ENCODE results near the gene SECTM1.

SECTM1 gene

DNA sequence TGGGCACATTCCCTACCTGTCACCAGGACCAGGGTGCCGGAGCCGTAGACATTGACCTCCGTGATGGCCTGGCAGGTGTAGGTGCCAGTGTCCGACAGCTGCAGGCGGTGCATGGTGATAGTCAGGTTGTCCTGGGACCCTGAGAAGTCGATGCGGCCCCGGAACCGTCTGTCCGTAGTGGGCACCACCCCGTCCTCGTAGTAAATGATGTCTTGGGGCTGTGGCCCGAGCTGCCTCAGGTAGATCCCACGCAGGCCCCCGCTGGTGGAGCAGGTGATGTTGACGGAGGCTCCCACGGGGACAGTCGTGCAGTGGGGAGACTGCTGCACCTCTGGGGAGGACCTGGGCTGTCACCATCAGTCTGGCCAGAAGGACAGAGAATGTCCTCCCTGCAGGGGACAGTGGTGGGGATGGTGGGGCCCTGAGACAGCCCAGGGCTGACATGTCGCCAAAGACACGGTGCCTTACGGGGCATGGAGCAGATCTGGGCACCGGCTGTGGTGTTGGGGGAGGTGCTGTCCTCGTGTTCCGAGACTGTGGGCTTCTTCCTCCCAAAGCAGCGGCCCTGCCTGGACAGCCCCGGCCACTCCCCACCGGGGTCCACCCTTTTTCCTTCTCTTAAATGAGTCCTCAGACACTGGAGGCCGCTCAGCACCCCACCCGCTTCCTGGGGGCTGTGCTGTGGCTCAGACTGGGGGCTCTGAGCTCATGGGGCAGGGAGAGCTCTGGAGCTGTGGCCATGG lies 16.7 kb downstream of the SECTM1 start:
- DNase-seq (ENCODE audit: low read depth in 1 of 2, low spot score in 1 of 2) = no peak

DNA sequence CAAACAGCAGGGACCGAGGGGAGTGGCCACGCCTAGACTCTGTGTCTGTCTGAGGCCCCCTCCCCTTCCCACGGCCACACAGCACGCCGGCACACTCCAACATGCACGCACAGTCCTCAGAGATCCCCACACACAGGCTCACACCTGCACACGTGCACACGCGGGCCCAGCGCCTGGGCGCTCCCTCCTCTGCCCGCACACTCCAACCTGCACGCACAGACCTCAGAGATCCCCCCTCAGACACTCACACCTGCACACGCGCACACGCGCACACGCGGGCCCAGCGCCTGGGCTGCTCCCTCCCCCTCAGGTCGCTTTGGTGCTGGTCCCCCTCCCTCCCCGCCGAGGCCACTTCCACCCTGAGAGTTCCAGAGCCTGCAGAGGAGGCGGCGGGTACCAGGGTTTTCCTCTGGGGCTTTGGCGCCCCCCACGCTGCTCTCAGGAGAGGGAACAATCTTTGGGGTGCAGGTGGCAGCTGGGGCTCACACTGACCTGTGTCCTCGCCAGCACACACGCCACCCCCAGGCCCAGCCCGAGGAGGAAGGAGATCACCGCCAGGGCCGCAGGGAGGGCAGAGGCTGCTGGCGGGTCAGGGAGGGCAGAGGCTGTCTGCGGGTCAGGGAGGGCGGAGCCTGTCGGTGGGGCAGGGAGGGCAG lies 17.7 kb downstream of the SECTM1 start:
- no peak for DNase-seq (ENCODE audit: low read depth in 1 of 2, low spot score in 1 of 2)

DNA sequence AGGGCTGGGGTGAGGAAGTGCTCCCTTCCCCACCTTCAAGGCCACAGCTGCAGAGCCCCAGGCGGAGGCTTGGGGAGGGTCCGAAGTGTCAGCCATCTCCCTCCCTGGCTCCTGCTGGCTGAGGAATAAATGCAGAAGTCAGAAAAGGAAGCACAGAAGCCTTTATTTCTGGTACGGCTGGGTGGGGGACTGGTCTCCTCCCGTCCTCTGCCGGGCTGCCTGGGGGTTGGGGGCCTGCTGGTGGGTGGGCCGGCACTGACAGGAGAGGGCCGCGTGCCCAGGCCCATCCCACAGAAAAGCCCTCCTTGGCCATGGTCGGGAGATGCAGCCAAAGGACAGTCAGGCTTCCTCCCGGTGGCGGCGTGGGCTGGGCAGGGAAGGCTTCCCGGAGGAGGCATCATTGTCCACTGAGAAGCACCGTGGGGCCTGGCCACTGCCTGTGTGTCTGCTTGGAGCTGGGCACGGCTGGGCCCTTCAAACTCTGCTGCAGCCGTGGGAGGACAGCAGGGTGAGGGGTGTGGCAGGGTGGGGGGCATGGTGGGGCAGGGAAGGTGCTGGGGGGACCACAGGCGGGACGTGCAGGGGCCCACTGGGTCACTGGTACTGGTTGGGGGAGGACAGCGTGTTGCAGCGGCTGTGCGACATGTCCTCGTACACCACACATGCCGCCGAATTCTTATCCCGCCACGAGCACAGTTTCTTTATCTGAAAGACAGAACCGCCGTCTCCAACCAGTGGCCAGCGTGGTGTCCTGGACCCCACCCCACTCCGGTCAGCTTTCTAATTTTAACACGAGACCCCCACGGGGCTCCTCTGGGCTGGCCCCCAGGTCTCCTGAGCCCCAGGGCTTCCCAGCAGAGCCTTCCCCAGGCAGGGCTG lies 18.6 kb downstream of the SECTM1 start:
- DNase-seq (ENCODE audit: low read depth in 1 of 2, low spot score in 1 of 2) = no peak

DNA sequence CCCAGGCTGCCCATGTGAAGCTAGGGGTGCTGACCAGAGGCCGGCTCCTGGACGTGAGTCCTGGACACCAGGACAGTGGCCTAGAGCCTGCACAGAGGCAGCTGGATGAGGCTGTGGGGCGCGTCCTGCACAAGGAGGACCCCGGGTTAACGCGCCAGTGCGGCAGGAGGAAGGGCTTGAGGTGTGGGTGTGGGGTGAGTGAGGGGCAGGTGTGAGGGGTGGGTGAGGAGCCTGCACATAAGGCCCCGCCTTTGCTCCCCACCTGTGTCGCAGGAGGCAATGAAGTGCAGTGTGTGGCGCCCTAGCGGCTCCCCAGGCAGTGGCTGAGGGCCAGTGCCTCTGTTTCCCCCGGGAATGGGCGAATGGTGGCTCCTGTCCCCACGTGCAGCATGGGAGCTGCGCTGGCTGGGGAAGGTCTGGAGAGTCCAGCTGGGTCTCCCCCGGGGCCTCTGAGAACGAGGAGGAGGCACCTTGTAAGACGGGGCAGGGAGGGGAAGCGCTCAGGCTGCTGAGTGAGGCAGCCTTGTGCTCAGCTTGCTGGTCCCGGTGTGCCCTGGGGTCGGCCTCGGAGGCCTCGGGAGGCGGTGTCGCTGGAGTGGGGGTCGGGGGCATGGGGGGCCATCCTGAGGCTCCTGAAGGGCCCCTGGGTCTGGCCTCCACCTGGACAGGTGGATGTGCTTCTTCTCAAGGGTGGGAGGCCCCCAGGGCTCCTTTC lies 19.4 kb downstream of the SECTM1 start:
- no peak for DNase-seq (ENCODE audit: low read depth in 1 of 2, low spot score in 1 of 2)

DNA sequence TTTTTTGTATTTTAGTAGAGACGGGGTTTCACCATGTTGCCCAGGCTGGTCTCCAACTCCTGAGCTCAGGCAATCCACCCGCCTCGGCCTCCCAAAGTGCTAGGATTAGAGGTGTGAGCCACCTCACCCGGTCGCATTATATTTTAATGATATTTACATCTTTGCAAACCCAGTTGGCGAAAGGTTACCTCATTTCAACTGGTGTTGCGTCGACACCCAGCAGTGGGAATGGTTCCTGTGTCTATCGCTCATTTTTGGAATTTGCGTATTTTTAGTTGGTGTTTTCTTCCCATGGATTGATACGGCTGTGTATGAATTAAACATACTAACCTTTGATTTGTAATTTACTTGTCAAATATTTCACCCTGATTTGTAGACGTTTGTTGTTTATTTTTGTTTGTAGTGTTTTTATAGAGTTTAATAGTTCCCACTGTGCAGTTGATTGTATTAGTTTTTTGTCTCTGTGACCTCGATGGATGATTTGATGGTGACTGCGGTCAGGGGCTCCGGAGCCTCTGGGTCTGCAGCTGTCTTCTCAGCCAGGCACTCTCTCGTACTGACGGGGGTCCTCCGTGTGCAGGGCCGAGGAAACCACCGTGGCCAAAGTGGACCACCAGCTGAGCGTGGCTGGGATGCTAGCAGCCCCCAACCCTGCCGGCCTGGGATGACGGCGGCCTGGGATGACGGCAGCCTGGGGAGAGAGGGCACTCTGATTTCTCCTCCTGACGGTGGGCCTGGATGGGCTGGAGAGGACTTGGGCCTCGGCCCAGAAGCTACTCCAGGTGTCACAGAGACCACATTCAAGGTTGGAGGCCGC lies 20.2 kb downstream of the SECTM1 start:
- no peak for DNase-seq (ENCODE audit: low read depth in 1 of 2, low spot score in 1 of 2)

DNA sequence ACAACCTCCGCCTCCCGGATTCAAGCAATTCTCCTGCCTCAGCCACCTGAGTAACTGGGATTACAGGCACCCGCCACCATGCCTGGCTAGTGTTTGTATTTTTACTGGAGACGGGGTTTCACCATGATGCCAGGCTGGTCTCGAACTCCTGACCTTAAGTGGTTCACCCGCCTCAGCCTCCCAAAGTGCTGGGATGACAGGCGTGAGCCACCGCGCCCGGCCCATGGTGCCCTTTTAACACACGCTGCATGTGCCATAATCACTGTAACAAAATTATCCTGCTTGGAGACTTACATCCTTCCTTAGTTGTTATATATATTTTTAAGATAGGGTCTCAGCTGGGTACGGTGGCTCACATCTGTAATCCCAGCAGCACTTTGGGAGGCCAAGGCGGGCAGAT lies 21.6 kb downstream of the SECTM1 start:
- no peak for DNase-seq (ENCODE audit: low read depth in 1 of 2, low spot score in 1 of 2)

DNA sequence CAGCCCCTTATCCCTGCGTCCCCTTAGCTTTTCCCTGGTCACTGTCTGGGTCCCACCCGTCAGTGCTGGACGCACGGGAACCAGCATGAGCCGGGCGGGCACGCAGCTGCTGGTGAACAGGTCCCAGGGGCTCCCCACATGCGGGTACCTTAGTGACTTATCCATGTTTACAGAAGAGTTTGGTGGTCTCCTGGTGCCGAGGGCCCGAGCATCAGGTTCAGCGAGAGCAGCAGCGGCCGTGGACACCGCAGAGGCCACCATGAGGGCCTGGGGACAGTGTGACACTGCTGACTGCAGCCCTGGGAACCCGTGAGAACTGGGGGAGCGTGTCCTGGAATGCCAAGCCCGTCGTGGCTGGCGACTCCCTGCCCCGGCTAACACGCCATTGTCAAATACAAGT lies 22.7 kb downstream of the SECTM1 start:
- no peak for DNase-seq (ENCODE audit: low read depth in 1 of 2, low spot score in 1 of 2)

DNA sequence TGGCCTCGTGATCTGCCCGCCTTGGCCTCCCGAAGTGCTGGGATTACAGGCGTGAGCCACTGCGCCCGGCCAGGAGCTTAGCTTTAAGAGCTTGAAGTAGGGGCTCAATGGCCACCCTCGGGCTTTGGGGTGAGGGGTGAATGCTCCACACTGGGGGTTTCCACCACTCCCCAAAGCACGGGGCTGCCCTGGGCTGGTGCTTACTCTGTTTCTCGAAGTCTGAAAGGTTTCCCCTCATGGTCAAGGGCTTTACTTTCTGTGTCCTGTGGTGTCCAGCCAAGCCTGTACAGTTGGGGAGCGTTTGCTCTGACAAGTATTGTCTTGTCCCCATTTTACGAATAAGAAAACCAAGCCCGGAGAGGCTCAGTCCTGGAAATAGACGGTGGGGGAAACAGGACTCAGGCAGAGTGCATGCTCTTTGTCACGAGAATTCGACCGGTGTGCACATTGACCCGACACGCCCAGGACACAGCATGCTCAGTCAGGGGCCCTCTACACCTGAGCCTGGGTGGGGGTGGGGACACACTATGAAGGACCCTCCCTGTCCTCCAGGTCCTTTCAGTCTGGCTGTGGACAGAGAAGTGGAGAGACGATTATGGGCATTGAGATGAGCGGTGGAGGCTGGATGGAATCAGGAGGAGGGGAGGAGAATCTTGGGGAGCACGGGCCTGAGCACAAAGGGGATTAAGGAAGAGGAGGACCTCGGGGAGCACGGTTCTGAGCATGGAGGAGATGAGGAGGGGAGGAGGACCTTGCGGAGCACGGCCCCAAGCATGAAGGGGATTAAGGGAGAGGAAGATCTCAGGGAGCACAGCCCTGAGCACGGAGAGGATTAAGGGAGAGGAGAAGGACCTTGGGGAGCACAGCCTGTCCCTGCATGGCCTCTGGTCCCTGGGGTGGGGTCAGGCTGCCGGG lies 23.7 kb downstream of the SECTM1 start:
- no peak for DNase-seq (ENCODE audit: low read depth in 1 of 2, low spot score in 1 of 2)

DNA sequence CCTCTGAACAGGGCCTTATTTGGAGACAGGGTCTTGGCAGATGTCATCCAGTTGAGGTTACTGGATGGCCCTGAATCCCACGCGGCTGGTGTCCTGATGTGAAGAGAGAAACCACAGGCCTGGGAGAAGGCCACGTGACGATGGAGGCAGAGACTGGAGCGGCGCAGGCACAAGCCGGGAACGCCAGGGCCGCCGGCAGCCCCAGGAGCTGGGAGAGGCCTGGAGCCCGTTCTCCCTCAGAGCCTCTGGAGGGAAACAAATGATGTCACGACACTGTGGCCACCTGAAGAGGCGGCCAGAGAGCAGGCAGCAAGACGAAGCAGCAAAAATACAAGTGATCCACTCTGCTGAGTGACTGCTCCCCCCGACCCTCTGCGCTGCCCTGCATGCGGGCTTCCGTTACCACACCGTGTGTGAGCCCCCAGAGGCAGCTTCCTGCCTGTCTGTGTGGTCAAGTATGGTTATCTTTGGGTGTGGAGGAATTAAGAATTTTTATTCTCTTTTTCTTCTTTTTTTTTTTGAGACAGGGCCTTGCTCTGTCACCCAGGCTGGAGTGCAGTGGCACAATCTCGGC lies 27.8 kb downstream of the SECTM1 start:
- no peak for DNase-seq (ENCODE audit: low read depth in 1 of 2, low spot score in 1 of 2)

DNA sequence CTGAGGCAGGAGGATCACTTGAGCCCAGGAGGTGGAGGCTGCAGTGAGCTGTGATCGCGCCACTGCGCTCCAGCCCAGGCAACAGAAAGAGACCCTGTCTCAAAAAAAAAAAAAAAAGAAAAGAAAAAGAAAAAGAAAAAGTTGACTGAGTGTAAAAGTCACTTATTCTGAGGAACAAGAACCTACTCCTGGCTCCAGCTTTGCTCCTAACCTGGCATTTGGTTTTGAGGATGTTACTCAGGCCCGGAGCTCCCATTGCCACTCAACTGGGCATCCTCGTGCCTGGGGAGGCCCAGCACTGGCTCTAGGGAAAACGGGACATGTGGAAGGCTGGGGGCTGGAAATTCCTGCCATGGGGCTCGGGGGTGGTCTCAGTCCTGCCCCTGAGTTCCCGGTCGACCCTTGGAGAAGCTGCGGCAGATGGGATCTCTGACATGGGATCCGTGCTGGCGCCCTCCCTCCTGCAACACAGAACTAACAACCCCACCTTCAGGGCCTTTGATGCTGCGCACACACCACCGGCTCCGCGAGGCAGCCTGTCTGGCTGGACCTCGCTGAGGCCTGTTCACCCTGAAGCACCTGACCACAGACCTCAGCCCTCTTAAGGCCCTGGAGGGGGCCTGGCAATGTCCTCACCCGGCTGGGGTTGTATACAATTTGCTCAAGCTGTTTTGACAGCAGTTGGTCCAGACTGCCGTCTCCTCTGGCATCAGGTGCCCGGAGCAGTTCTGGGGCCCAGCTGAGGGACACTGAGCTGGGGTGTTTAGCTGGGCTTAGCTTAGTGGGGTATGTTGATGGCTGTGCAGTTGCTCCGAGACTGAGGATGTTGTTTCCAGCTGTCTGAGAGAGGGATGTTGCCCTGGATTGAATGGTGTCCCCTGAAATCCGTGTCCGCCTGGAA lies 28.5 kb downstream of the SECTM1 start:
- DNase-seq (ENCODE audit: low read depth in 1 of 2, low spot score in 1 of 2) = no peak

DNA sequence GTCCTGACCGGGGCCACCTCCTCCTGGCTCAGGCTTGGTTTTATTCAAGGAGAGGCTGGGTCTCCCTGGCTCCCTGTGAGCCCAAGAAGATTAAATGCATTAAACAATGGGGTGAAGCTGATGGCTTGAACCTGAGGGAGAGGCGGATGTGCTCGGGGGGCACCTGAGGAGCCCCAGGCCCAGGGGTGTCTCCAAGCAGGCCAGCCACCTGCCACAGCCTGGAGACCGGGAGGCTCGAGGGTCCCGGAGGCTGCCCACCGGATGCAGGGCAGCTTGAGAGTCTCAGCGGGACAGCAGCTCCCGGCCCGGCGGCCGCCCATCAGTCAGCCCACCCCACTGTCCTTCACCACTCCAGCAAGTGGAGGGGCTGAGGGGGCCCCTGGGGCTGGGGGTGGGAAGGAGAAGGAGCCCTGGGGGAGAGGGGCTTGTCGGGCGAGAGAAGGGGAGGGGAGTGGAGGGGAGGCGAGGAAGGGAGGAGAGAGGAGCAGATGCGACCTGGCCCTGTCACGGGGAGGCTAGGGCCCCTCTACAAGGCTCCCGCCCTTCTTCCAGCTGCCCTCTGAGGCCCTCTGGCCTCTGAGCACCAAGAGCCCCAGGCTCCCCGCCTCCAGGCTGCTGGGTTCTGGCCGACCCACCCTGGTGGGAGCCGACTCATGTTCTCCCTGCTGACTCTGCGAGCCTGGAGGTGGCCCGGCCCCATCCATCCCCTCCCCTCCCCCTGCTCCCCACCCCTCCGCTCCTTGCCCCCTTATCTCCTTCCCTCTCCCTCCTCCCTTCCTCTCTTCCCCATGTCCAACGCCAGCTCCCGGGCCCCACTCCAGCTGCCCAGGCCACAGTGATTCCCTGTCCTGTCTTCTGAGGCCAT lies 29.4 kb downstream of the SECTM1 start:
- DNase-seq (ENCODE audit: low read depth in 1 of 2, low spot score in 1 of 2) = no peak

DNA sequence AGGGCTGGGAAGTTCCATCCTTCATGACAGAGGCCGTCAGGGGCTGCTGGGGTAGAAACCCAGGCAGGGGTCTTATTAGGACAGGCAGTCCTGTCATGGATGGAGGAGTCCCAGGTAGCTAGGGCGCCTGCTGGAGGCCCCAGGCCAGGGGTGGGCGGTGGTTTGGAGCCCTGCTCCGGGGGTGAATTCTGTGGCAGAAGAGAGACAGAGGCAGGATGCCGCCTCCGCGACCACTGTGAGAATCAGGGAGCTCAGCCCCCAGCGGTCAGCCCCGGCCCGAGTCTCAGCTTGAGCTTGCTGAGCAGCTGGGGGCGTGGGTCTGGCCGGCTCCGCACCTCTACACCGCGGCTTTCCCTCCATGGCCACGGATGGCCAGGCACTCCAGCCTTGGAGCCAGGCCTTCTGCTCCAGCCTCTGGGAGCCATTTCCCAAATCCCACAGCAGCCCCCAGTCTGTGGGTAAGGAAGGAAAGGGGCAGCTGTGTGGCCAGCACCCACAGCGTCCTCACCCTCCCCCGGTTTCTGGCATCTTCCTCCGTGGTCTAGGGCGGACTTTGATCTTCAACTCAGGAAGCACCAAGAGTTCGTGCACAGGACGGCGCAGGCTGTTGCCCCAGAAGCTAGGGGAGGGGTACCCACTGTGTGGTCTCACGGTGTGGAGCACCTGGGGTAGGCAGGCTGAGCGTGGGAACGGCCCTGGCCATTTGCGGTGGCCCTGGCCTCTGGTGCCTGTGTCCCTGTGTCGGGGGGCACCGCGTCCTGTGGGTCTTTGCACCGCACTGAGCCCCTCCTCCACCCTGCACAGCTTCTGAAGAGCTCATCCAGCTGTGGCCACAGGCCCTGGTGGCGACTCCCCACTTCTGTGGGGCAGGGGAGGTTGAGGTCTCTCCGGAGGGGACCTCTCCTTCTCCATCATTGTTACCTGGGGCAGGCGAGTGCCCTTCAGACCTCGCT lies 30.3 kb downstream of the SECTM1 start:
- DNase-seq (ENCODE audit: low read depth in 1 of 2, low spot score in 1 of 2) = no peak

DNA sequence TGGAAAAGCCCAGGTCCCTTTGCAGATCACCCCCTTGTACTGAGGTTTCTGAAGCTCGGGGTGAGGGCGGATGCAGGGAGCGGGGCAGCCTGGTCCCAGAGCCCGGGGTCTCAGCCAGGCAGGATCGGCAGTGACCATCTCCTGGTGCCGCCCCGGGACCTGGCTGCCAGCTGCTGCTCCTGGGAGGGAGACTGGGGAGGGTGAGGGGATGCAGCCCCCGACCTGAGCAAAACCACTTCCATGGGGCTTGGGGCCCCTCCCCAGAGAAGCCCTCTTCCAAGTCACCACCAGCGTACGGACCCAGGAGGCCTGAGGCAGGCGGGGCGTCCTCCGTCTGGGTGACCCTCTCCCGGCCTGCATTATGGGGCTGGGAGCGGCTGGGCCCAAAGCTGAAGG lies 31.0 kb downstream of the SECTM1 start:
- DNase-seq (ENCODE audit: low read depth in 1 of 2, low spot score in 1 of 2) = no peak

DNA sequence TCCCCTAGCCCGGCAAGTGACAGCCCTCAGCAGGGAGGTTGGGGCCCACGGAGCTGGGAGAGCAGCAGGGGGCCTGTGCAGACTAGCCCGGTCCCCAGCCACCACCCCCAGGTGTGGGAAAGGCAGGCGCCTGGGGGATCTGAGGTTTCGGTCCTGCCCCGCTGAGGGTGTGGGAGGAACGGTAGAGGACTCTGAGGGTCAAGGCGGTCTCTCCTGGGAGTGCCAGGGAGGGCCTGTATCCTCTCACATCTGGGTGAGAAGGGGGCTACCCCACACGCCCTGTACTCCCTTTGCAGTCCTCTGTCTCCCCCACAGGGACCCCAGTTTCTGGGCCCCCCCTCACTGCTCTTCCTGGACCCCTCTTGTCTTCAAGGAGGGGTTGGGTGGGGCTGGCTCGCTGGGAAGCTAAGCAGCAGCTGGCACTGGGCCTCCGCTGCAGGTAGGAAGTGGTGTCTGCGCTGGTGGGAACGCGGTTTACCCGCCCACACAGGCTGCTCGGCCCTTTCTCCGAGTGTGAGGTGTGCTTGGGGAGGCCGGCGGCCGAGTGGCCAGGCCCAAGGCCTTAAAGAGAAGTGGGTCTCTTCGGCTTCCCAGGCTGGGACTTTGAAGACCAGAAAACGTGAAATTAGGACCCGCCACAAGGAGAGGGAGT lies 31.5 kb downstream of the SECTM1 start:
- no peak for DNase-seq (ENCODE audit: low read depth in 1 of 2, low spot score in 1 of 2)

DNA sequence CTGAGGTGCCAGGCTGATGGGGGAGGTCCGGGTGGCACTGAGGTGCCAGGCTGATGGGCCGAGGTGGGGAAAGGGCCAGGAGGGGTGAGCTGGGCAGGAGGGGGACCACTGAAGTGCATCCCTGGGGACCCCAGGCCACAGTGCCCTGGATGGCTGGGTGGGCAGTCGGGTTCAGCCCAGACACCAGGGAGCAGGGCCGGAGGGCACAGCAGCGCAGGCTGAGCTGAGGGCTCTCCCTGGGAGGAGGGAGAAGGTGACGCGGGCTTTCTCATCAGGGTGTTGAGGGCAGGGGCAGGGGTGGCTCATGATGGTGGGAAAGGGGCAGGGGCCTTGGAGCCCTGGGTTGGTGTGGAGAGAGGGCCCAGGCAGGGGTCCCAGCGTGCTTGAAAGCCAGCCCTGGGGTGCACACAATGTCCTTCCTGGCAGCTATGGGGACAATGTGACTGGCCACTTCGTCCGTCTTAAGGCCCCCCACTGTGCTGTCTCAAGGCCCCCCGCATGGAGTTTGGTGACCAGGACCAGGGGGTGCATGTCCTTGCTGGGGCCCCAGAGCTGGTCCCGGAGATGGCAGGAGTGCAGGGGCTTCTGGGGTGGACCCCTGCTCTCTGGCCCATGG lies 32.2 kb downstream of the SECTM1 start:
- DNase-seq (ENCODE audit: low read depth in 1 of 2, low spot score in 1 of 2) = no peak

Data from activated T-helper 1 cell treated with anti-CD3 and anti-CD28 coated beads, Interleukin-2, amount 50 U/mL, for 16 hours (primary cell).